ENCODE measurements around the gene RIN3. TPM values are rescaled to one million over a fixed set of nuclear protein-coding genes. Genes with fewer than 3 reads are reported as not detected.

The RIN3 gene
- total and polyA plus RNA-seq, 3 donors from 2014 or later: 25.9 to 56.2 (median 49.8) TPM

DNA sequence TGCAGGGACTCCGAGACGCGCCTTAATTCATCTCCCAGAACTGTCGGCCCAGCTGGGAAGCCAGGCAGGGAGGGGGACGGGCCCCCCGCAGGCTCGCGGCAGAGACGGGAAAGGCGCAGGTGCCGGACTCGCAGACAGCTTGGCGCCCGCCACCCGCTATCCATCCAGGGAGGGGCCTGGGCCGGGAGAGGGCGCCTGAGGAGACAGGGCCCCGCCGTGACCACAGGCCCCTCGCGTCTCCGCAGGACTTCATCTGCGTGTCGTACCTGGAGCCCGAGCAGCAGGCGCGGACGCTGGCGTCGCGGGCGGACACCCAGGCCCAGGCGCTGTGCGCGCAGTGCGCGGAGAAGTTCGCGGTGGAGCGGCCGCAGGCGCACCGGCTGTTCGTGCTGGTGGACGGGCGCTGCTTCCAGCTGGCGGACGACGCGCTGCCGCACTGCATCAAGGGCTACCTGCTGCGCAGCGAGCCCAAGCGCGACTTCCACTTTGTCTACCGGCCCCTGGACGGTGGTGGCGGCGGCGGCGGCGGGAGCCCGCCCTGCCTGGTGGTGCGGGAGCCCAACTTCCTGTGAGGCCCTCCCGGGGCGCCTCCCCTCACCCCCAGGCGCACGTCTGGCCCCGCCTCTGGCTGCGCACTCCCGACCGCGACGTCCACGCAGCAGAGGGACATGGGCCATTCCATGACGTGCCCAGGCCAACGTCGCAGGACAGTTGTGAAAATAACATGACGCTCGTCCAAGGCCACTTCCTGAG is 174.3 kb downstream of the RIN3 start:
- H3K27me3 ChIP-seq: no peaks in the 10 kb centered on the region
- H3K36me3 ChIP-seq (ENCODE audit: low read depth, missing control alignments): no peaks in the 10 kb centered on the region
- peaks cover 15% of the 10 kb centered on the region for H3K4me1 ChIP-seq
- intact Hi-C loops (cut with DNase I; ENCODE audit: low total_unique reads): loop anchor here (10.0 kb wide), 1 partner anchor 97 kb away; no protein-coding TSS in a partner anchor
- DNase-seq: no peak
- H3K4me3 ChIP-seq: peak overlapping the region; percentile 34 to 42
- 60 to 61% methylated on average over 43 to 80 of the region's 80 CpGs for WGBS, 2 donors
- no peak for TF ChIP-seq POLR2A (IDR thresholded peaks at IDR 0.05)
- TF ChIP-seq, protein P1, sequence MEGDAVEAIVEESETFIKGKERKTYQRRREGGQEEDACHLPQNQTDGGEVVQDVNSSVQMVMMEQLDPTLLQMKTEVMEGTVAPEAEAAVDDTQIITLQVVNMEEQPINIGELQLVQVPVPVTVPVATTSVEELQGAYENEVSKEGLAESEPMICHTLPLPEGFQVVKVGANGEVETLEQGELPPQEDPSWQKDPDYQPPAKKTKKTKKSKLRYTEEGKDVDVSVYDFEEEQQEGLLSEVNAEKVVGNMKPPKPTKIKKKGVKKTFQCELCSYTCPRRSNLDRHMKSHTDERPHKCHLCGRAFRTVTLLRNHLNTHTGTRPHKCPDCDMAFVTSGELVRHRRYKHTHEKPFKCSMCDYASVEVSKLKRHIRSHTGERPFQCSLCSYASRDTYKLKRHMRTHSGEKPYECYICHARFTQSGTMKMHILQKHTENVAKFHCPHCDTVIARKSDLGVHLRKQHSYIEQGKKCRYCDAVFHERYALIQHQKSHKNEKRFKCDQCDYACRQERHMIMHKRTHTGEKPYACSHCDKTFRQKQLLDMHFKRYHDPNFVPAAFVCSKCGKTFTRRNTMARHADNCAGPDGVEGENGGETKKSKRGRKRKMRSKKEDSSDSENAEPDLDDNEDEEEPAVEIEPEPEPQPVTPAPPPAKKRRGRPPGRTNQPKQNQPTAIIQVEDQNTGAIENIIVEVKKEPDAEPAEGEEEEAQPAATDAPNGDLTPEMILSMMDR (IDR thresholded peaks at IDR 0.05): no peak
- H3K27ac ChIP-seq: no peak overlapping the region
- H3K9me3 ChIP-seq: no peaks in the 10 kb centered on the region

DNA sequence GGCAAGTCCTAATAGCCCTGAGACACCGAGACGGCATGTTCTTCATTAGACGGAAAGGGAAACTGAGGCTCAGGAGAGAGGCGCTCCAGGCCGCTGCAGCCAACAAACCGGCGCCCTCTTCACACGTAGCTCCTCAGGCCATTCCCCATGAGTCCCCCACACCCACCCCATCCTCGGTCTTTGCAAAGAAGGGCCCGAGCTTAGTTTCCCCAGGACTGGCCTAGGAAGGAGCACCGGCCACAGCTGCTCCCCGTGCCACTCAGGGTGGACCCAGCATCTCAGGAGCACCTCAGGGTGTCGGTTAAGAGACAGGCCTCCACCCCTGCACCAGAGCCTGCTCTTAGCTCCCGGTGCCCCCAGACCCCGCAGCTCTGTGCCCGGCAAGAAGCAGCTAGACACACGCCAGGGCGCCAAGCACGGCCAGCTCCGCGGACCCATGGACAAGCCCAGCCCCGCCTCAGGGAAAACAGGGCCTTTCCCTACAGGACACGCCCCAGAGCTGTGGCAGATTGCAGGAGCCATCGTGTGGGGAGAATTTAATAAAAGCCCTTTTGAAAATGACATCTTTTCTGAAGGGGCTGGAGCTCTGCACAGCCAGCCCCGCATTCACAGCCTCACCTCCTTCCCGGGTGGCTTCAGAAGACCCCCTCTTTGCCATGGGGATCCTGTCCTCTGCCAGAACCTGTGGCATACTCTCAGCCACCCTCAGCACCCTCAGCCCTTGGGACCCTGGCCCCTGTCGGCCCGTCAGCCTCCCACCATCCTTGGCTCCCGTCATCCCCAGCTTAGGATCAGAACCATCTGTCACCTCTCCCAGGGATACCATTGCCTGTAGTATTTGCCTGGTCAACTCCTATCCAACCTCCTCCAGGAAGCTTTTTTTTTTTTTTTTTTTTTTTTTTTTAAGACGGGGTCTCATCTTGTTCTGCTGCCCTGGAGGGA is 175.1 kb downstream of the RIN3 start:
- Histone ChIP-seq H3K27me3 (no peaks in the 10 kb centered on the region), H3K27ac (no peak overlapping the region)

DNA sequence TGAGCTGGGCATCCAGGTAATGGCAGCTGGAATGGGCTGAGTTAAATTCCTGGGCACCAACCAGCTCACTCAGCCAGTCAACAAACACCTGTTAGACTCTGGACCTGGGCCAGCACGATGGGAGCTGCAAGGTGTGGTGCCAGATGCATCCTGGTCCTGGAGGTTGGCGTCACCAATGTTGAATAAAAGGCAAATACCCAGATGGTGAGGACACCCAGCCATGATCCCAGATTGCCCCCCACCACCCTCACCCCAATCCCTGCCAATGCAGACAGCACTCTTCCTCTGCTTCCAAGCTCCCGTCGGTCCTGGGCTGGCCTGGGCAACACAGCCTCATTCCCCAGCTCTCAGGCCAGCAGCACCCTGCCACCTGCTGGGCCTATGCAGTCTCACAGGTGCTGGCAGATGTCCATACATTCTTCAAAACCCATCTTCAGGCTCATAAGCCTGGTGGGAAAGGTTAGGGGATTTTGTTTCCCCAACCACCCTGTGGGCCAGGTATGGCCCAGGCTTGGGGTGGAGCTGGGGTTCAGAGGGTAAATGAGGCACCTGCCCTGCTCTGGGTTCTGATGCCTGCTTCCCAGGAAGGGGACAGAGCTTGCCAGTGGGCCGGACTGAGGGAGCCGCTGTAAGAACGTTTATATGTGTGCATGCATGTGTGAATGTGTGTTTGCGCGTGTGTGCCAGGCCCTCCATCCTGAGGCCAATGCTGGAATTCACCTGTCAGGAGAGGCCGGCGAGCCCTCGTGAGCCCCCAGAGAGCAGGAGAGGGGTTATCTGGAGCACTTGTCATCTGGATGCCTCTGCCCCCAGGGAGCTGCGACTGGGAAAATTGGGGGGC is 176.8 kb downstream of the RIN3 start:
- WGBS, 2 donors: 74 to 88% methylated on average over 6 to 13 of the region's 13 CpGs
- no peak for TF ChIP-seq POLR2A (IDR thresholded peaks at IDR 0.05)
- TF ChIP-seq, protein P1 (IDR thresholded peaks at IDR 0.05): peak in 2 of 3 experiments; percentile 47 to 48
- H3K27ac ChIP-seq: no peak overlapping the region
- peaks cover 34% of the 10 kb centered on the region for H3K4me1 ChIP-seq
- H3K4me3 ChIP-seq: no peak overlapping the region
- no peaks in the 10 kb centered on the region for H3K36me3 ChIP-seq (ENCODE audit: low read depth, missing control alignments)
- H3K27me3 ChIP-seq: no peaks in the 10 kb centered on the region
- no peaks in the 10 kb centered on the region for H3K9me3 ChIP-seq
- DNase-seq: peak; percentile 68
- intact Hi-C loops (cut with DNase I; ENCODE audit: low total_unique reads): no loop called here

More for the DNA sequence above, 175.1 kb downstream of the RIN3 start:
- H3K36me3 ChIP-seq (ENCODE audit: low read depth, missing control alignments): no peaks in the 10 kb centered on the region
- no peak for TF ChIP-seq POLR2A (IDR thresholded peaks at IDR 0.05)
- TF ChIP-seq, protein P1 (IDR thresholded peaks at IDR 0.05): no peak
- H3K4me3 ChIP-seq: peak overlapping the region; percentile 34 to 42
- DNase-seq: no peak
- no peaks in the 10 kb centered on the region for H3K9me3 ChIP-seq
- intact Hi-C loops (cut with DNase I; ENCODE audit: low total_unique reads): loop anchor here (10.0 kb wide), 1 partner anchor 96 kb away; no protein-coding TSS in a partner anchor
- H3K4me1 ChIP-seq: peaks cover 24% of the 10 kb centered on the region
- WGBS, 2 donors: 61 to 85% methylated on average over 17 to 30 of the region's 30 CpGs

DNA sequence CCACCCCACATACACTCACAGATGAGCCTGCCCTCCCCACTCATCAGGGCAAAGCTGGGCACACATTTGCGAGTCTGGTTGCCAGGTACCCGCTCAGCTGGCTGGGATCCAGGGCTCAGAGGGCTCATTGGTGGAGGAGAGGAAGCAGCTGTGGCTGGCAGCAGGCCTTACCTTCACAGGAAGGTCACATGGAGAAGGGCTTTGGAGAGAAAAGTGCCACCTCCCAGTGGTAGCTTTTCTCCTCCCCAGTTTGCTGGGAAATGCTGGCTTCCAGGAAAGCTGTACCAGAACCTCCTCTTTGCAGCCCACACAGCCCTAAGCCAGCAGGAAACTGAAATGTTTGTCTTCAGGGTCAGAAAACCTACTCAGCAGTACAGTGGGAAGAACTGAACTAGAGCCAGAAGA is 179.2 kb downstream of the RIN3 start:
- 31 to 42% methylated on average over 2 of the region's 2 CpGs for WGBS, 2 donors
- intact Hi-C loops (cut with DNase I; ENCODE audit: low total_unique reads): no loop called here
- H3K27me3 ChIP-seq: no peaks in the 10 kb centered on the region

More for the DNA sequence above, 179.2 kb downstream of the RIN3 start:
- DNase-seq: peak; percentile 63
- no peak overlapping the region for H3K4me3 ChIP-seq
- H3K27ac ChIP-seq: peak overlapping the region; percentile 5 to 59
- no peak for TF ChIP-seq POLR2A (IDR thresholded peaks at IDR 0.05)
- TF ChIP-seq, protein P1 (IDR thresholded peaks at IDR 0.05): no peak
- no peaks in the 10 kb centered on the region for H3K36me3 ChIP-seq (ENCODE audit: low read depth, missing control alignments)
- peaks cover 28% of the 10 kb centered on the region for H3K4me1 ChIP-seq
- no peaks in the 10 kb centered on the region for H3K9me3 ChIP-seq

Data from testis (tissue), 3 donors.